H1 (cell line): ENCODE data around the gene RNF125. TPM values are rescaled to one million over a fixed set of nuclear protein-coding genes. Genes with fewer than 3 reads are reported as not detected.

Experiments
- BCL11A ChIP-seq, 2 experiments: IDR thresholded peaks; one replicate each; pipeline ENCODE4 v1.6.1; 2011; ENCODE audit warnings: low read depth in 2 of 2, low read length in 2 of 2, mild to moderate bottlenecking in 2 of 2
- CTCF ChIP-seq, 3 experiments: IDR thresholded peaks; 1 replicate in 2 of 3; 2 replicates in 1 of 3; pipeline versions ENCODE4 v1.5.1 to v1.6.1; 2011; ENCODE audit warnings: low read length in 3 of 3, mild to moderate bottlenecking in 3 of 3, inconsistent platforms in 2 of 3, low read depth in 1 of 3, moderate library complexity in 1 of 3; ENCODE audit not compliant: insufficient read depth in 1 of 3; ENCODE audit errors: control extremely low read depth in 1 of 3
- EGR1 ChIP-seq: IDR thresholded peaks from 2 replicates; pipeline ENCODE4 v1.6.1; 2011; ENCODE audit warnings: low read depth, low read length, borderline replicate concordance
- FOSL1 ChIP-seq: IDR thresholded peaks from 2 replicates; pipeline ENCODE4 v1.6.1; 2011; ENCODE audit warnings: mild to moderate bottlenecking, low read depth, low read length, moderate library complexity; ENCODE audit not compliant: insufficient read depth
- KDM1A ChIP-seq: fragments of 200-600, 300-600 bp; sonication (generic); IDR thresholded peaks from 2 replicates; pipeline ENCODE4 v1.7.1; 2016; ENCODE audit warnings: mild to moderate bottlenecking, low read length, borderline replicate concordance
- RBBP5 ChIP-seq: IDR thresholded peaks from 2 replicates; pipeline ENCODE4 v1.7.1; 2012; ENCODE audit warnings: low read depth, mild to moderate bottlenecking, inconsistent platforms, low read length, moderate library complexity, borderline replicate concordance
- RNF2 ChIP-seq: fragments of 200-900, 300-1000 bp; sonication (generic); IDR thresholded peaks from 2 replicates; pipeline ENCODE4 v1.7.1; 2016; ENCODE audit warnings: borderline replicate concordance, low read depth, mild to moderate bottlenecking, antibody characterized with exemption, low read length; ENCODE audit not compliant: poor library complexity, severe bottlenecking; ENCODE audit errors: missing control alignments
- SRF ChIP-seq: IDR thresholded peaks from 2 replicates; pipeline ENCODE4 v1.6.1; 2011; ENCODE audit warnings: mild to moderate bottlenecking, low read depth, low read length, moderate library complexity
- polyA plus RNA-seq, 7 experiments: library from polyadenylated mRNA; depleted of rRNA in 3 of 7; stranded (reverse) in 5 of 7; unstranded in 2 of 7; fragments of >200 nt in 5 of 7; fragments of 200-250 nt in 2 of 7; gene quantifications; 1 replicate in 5 of 7; 2 replicates in 1 of 7; 4 replicates in 1 of 7; pipeline versions ENCODE4 v1.2.1 to v1.2.3, GENCODE V29; 2011 to 2013; ENCODE audit warnings: missing spikeins in 2 of 7, mixed read lengths in 2 of 7
- total RNA-seq: library from RNA; stranded (reverse); fragmentation: NEBNext Ultra II Directional; extraction: Animal tissue kit (Norgen Biotek cat#: 25700); gene quantifications from 2 replicates; pipeline ENCODE4 v1.2.1, GENCODE V29; 2021

RNF125 gene
- total and polyA plus RNA-seq, 2 of the 8 experiments (the other 6 are each of a cell fraction or from before 2014, with no cell fraction given) = 14.3 to 15.2 TPM

GRCh38 chr18:32026491-32027086 lies 8.0 kb downstream of the RNF125 start (continued):
- TF ChIP-seq CTCF (IDR thresholded peaks at IDR 0.05; ENCODE audit: control extremely low read depth in 1 of 3, insufficient read depth in 1 of 3, low read depth in 1 of 3, low read length in 3 of 3) (no peak), RNF2 (no peak), FOSL1 (no peak), BCL11A (IDR thresholded peaks at IDR 0.05; ENCODE audit: low read depth in 2 of 2, low read length in 2 of 2) (no peak), SRF (no peak), RBBP5 (no peak), KDM1A (no peak), EGR1 (no peak)
